Gastroesophageal sphincter (tissue), 4 donors: Measurements from ENCODE around the gene TMED1. TPM values are rescaled to one million over a fixed set of nuclear protein-coding genes. Genes with fewer than 3 reads are reported as not detected.

Experiments used
- ATAC-seq: fragments of 150-250 bp; one replicate; pipeline ENCODE4 v1.9.1; 2016; ENCODE audit warnings: mild to moderate bottlenecking, moderate library complexity
- H3K27ac ChIP-seq, 4 donors: fragments of 200-600 bp; sonication (generic) in 3 of 4; 1 replicate in 3 of 4; 2 replicates in 1 of 4; pipeline ENCODE4 v1.5.1; 2016 to 2019
- H3K27me3 ChIP-seq: fragments of 200-600 bp; sonication (generic); one replicate; pipeline ENCODE4 v1.5.1; 2019
- H3K36me3 ChIP-seq, 2 donors: fragments of 200-600 bp; sonication (generic); one replicate each; pipeline ENCODE4 v1.5.1; 2019; ENCODE audit warnings: control low read depth in 1 of 2
- H3K4me1 ChIP-seq, 3 donors: fragments of 200-600 bp; sonication (generic); 1 replicate in 2 of 3; 2 replicates in 1 of 3; pipeline ENCODE4 v1.5.1; 2016 to 2019; ENCODE audit warnings: control low read depth in 2 of 3
- H3K4me3 ChIP-seq, 2 donors: fragments of 200-600 bp; sonication (generic); one replicate each; pipeline ENCODE4 v1.5.1; 2019; ENCODE audit warnings: mild to moderate bottlenecking in 1 of 2, moderate library complexity in 1 of 2
- H3K9me3 ChIP-seq, 3 donors: fragments of 200-600 bp; sonication (generic); one replicate each; pipeline ENCODE4 v1.5.1; 2017 to 2019; ENCODE audit warnings: control low read depth in 2 of 3
- CTCF ChIP-seq, 4 experiments: fragments of 200-600 bp in 2 of 4; fragments of 450-650 bp in 2 of 4; sonication (generic) in 1 of 4; IDR thresholded peaks; one replicate each; pipeline ENCODE4 v1.5.1; 2017 to 2019; ENCODE audit warnings: antibody characterized with exemption in 4 of 4, mild to moderate bottlenecking in 2 of 4, moderate library complexity in 2 of 4
- EP300 ChIP-seq: sonication (generic); formaldehyde crosslinking; IDR thresholded peaks from one replicate; pipeline ENCODE4 v1.6.1; 2017; ENCODE audit warnings: antibody characterized with exemption, mild to moderate bottlenecking
- POLR2A ChIP-seq, 2 donors: fragments of 450-650 bp; IDR thresholded peaks; one replicate each; pipeline ENCODE4 v1.6.1; 2017; ENCODE audit warnings: antibody characterized with exemption in 2 of 2, mild to moderate bottlenecking in 2 of 2, moderate library complexity in 1 of 2
- POLR2AphosphoS5 ChIP-seq: sonication (generic); formaldehyde crosslinking; IDR thresholded peaks from one replicate; pipeline ENCODE4 v1.6.1; 2017; ENCODE audit warnings: antibody characterized with exemption
- WGBS, 2 donors: methylation state at CpG; one replicate each; pipeline ENCODE4 v1.1.5; 2018; ENCODE audit warnings: low coverage in 1 of 2; 5-methylcytosine and 5-hydroxymethylcytosine counted together
- small RNA-seq, 4 donors: library from RNA; depleted of rRNA; stranded (forward); fragments of <200 nt; gene quantifications; one replicate each; pipeline ENCODE3, GENCODE V24; 2016
- total RNA-seq, 4 donors: library from RNA; depleted of rRNA; stranded (reverse); fragments of >200 nt; gene quantifications; one replicate each; pipeline ENCODE4 v1.1.0, GENCODE V29; 2016

TMED1 gene
- total RNA-seq, 4 donors from 2014 or later = 15.4 to 36.9 (median 31.7) TPM

- no peaks in the 10 kb centered on the region for H3K27me3 ChIP-seq
- TF ChIP-seq EP300 (no peak), POLR2AphosphoS5 (no peak), CTCF (IDR thresholded peaks at IDR 0.05) (no peak), POLR2A (IDR thresholded peaks at IDR 0.05) (no peak)
- no peaks in the 10 kb centered on the region for H3K4me1 ChIP-seq
- no peak overlapping the region for H3K27ac ChIP-seq
- ATAC-seq = no peak
- no peak overlapping the region for H3K4me3 ChIP-seq
- 89 to 90% methylated on average over 5 to 8 of the region's 8 CpGs for WGBS, 2 donors
- peaks cover 0 to 100% of the 10 kb centered on the region in 2 donors for H3K36me3 ChIP-seq
- no peaks in the 10 kb centered on the region for H3K9me3 ChIP-seq
Observed at GRCh38 chr19:10788146-10788545, 47.9 kb downstream of the TMED1 start.

DNA sequence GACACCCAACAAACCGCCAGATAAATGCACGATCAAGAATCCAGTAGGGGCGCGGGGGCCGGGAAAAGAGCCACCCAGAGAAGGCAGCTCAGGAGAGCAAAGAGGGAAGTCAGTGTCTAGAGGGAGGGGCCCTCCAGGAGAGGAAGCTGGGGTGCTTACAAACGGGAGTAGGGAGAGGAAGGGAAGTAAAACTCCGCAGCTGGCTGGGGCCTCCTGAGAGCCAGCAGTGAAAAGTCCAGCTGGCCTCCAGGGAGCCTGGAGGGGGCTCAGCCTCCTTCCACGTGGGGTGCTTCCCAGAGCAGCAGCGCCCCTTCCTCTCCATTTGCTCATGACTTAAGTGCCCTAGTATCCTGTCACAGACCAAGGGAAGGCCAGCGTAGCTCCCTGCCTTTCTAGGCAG, 51.8 kb downstream of the TMED1 start:
- no peaks in the 10 kb centered on the region for H3K27me3 ChIP-seq
- WGBS, 2 donors = 20 to 57% methylated on average over 1 to 9 of the region's 10 CpGs
- peak overlapping the region in 1 of 4 donors; percentile 3 for H3K27ac ChIP-seq
- no peak for ATAC-seq
- H3K9me3 ChIP-seq = no peaks in the 10 kb centered on the region
- H3K4me3 ChIP-seq = no peak overlapping the region
- peaks cover 0 to 100% of the 10 kb centered on the region in 2 donors for H3K36me3 ChIP-seq
- TF ChIP-seq EP300 = no peak
- TF ChIP-seq POLR2A (IDR thresholded peaks at IDR 0.05) = no peak
- TF ChIP-seq CTCF (IDR thresholded peaks at IDR 0.05) = no peak
- no peak for TF ChIP-seq POLR2AphosphoS5
- peaks cover 0 to 14% (median 5%) of the 10 kb centered on the region in 3 donors for H3K4me1 ChIP-seq

GRCh38 chr19:10782795-10783194, 53.2 kb downstream of the TMED1 start:
- H3K9me3 ChIP-seq = no peaks in the 10 kb centered on the region
- WGBS, 2 donors = 65 to 71% methylated on average over 2 to 3 of the region's 13 CpGs
- no peak for ATAC-seq
- peaks cover 0 to 100% of the 10 kb centered on the region in 2 donors for H3K36me3 ChIP-seq
- TF ChIP-seq POLR2A (IDR thresholded peaks at IDR 0.05) (no peak), EP300 (no peak), CTCF (IDR thresholded peaks at IDR 0.05) (no peak), POLR2AphosphoS5 (no peak)
- peak overlapping the region in 2 of 4 donors; percentile 2 to 38 for H3K27ac ChIP-seq
- H3K4me1 ChIP-seq = peaks cover 0 to 14% (median 5%) of the 10 kb centered on the region in 3 donors
- H3K4me3 ChIP-seq = no peak overlapping the region
- no peaks in the 10 kb centered on the region for H3K27me3 ChIP-seq

Small RNAs within 50 kb of the gene (small RNA-seq; reads per million reads assigned to genes)
- 0 reads per million in 4 donors for gene MIR199A1
- gene MIR6793 = 0 to 0.45 (median 0) reads per million in 4 donors

Other genes starting within 250 kb of the TMED1 start
- 10 to 100 TPM in 1 of 4 donors, not detected in 3; 13.2 TPM for gene AP1M2, start 248.9 kb downstream of the TMED1 start, total RNA-seq
- 10 to 100 TPM; 34.3 to 51.7 (median 41.5) TPM for gene SLC44A2, start 210.7 kb downstream of the TMED1 start, total RNA-seq
- 100 to 1,000 TPM in 3 of 4 donors, 10 to 100 TPM in 1; 67.2 to 128 (median 120) TPM for gene ILF3, start 181.9 kb downstream of the TMED1 start, total RNA-seq
- 10 to 100 TPM; 19.6 to 36.6 (median 22.7) TPM for gene QTRT1, start 134.8 kb downstream of the TMED1 start, total RNA-seq
- gene DNM2, start 118.1 kb downstream of the TMED1 start, total RNA-seq = 100 to 1,000 TPM in 2 of 4 donors, 10 to 100 TPM in 2; 79.1 to 115 (median 96.8) TPM
- gene C19orf38, start 12.2 kb upstream of the TMED1 start, total RNA-seq = 1 to 10 TPM in 2 of 4 donors, under 1 TPM in 1, not detected in 1; 0.89 to 3.1 (median 2.1) TPM
- gene CARM1, start 35.3 kb upstream of the TMED1 start, total RNA-seq = 10 to 100 TPM; 17.0 to 37.1 (median 18.8) TPM
- 10 to 100 TPM; 25.5 to 47.8 (median 28.1) TPM for gene YIPF2, start 92.4 kb upstream of the TMED1 start, total RNA-seq
- gene TIMM29, start 92.6 kb upstream of the TMED1 start, total RNA-seq = 10 to 100 TPM; 37.6 to 51.1 (median 40.9) TPM
- gene SMARCA4, start 124.8 kb upstream of the TMED1 start, total RNA-seq = 10 to 100 TPM; 37.8 to 77.9 (median 51.1) TPM